Neural progenitor cell (in vitro differentiated cells): ENCODE measurements around the gene CD274. TPM values are rescaled to one million over a fixed set of nuclear protein-coding genes. Genes with fewer than 3 reads are reported as not detected.

Source experiments
- DNase-seq: peaks from one replicate; pipeline ENCODE4 v3.0.0-alpha.2; 2016; ENCODE audit warnings: low spot score
- H2AFZ ChIP-seq: fragments of 200-600 bp; sonication (generic); replicated peaks from 2 replicates; pipeline ENCODE4 v1.6.1; 2016; ENCODE audit warnings: antibody characterized with exemption
- H3F3A ChIP-seq: fragments of 200-600 bp; sonication (generic); 2 replicates; pipeline ENCODE4 v1.6.1; 2016; ENCODE audit warnings: antibody characterized with exemption, low read depth
- H3K27ac ChIP-seq: fragments of 200-600 bp; sonication (generic); 2 replicates; pipeline ENCODE4 v1.5.1; 2016; ENCODE audit warnings: mild to moderate bottlenecking
- H3K27me3 ChIP-seq: fragments of 200-600 bp; sonication (generic); 2 replicates; pipeline ENCODE4 v1.6.1; 2016; ENCODE audit warnings: mild to moderate bottlenecking, moderate library complexity
- H3K36me3 ChIP-seq: fragments of 200-600 bp; sonication (generic); 2 replicates; pipeline ENCODE4 v1.5.1; 2016
- H3K4me1 ChIP-seq: fragments of 200-600 bp; sonication (generic); 2 replicates; pipeline ENCODE4 v1.6.1; 2016; ENCODE audit warnings: mixed run types
- H3K4me2 ChIP-seq: fragments of 200-600 bp; sonication (generic); 2 replicates; pipeline ENCODE4 v1.6.1; 2016
- H3K4me3 ChIP-seq: fragments of 200-600 bp; sonication (generic); 2 replicates; pipeline ENCODE4 v1.5.1; 2016
- H3K79me2 ChIP-seq: fragments of 200-600 bp; sonication (generic); 2 replicates; pipeline ENCODE4 v1.6.1; 2016; ENCODE audit warnings: low read depth
- H3K9ac ChIP-seq: fragments of 200-600 bp; sonication (generic); 2 replicates; pipeline ENCODE4 v1.6.1; 2016
- H3K9me3 ChIP-seq: fragments of 200-600 bp; sonication (generic); 2 replicates; pipeline ENCODE4 v1.5.1; 2016; ENCODE audit warnings: low read depth
- H4K20me1 ChIP-seq: fragments of 200-600 bp; sonication (generic); 2 replicates; pipeline ENCODE4 v1.6.1; 2016; ENCODE audit warnings: low read depth
- H3K27ac Mint-ChIP-seq: 3 replicates; pipeline ENCODE4 v1.8.0; 2021; ENCODE audit warnings: mixed read lengths
- H3K27me3 Mint-ChIP-seq: 2 replicates; pipeline ENCODE4 v1.8.0; 2022; ENCODE audit warnings: low read depth, mild to moderate bottlenecking, inconsistent platforms, moderate library complexity, mixed read lengths; ENCODE audit not compliant: insufficient read depth
- H3K36me3 Mint-ChIP-seq: 3 replicates; pipeline ENCODE4 v1.8.0; 2021; ENCODE audit warnings: mixed read lengths
- H3K4me1 Mint-ChIP-seq: 3 replicates; pipeline ENCODE4 v1.8.0; 2021; ENCODE audit warnings: mixed read lengths
- H3K4me3 Mint-ChIP-seq: 3 replicates; pipeline ENCODE4 v1.8.0; 2021; ENCODE audit warnings: mild to moderate bottlenecking, moderate library complexity, mixed read lengths
- H3K9me3 Mint-ChIP-seq: 3 replicates; pipeline ENCODE4 v1.8.0; 2020; ENCODE audit warnings: mixed read lengths
- EZH2 ChIP-seq: fragments of 200-600 bp; sonication (generic); IDR thresholded peaks from 2 replicates; pipeline ENCODE4 v1.6.1; 2017; ENCODE audit warnings: antibody characterized with exemption, mild to moderate bottlenecking, moderate library complexity
- EZH2phosphoT487 ChIP-seq: fragments of 200-600 bp; sonication (generic); IDR thresholded peaks from 2 replicates; pipeline ENCODE4 v1.6.1; 2017; ENCODE audit warnings: antibody characterized with exemption
- total RNA-seq: library from RNA; depleted of rRNA; stranded (reverse); fragments of >200 nt; gene quantifications from 2 replicates; pipeline ENCODE4 v1.2.3, GENCODE V29; 2015; ENCODE audit warnings: low replicate concordance
- TF ChIP-seq, protein P1 (sequence below): fragments of 200-600 bp; sonication (generic); IDR thresholded peaks from 2 replicates; pipeline ENCODE4 v1.5.1; 2017; ENCODE audit warnings: antibody characterized with exemption, mild to moderate bottlenecking

CD274 gene
- total RNA-seq, 1 donor from 2014 or later: not detected

DNA sequence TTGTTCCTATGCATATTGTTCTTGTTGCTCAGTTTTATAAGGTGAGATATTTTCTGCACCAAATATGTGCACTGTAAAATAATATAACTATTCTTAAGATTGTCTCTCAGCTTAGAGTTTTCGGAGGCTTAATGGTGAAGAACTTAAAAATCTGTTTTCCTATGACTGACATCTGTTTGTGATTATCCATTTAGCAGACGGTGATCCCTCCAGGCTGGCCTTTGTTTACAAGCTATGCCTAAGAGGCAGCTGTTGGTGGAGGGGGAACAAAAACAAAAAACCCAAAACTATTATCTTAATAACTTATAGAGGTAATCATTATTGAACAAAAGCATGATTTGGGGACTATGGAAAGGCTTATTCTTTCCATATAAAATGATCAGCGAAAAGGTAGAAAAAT lies 60.6 kb downstream of the CD274 start:
- Mint-ChIP-seq H3K36me3 (no peaks in the 10 kb centered on the region), H3K27me3 (peaks cover 3% of the 10 kb centered on the region), H3K4me1 (no peaks in the 10 kb centered on the region), H3K4me3 (no peak overlapping the region), H3K27ac (no peak overlapping the region), H3K9me3 (no peaks in the 10 kb centered on the region)
- TF ChIP-seq, protein P1, sequence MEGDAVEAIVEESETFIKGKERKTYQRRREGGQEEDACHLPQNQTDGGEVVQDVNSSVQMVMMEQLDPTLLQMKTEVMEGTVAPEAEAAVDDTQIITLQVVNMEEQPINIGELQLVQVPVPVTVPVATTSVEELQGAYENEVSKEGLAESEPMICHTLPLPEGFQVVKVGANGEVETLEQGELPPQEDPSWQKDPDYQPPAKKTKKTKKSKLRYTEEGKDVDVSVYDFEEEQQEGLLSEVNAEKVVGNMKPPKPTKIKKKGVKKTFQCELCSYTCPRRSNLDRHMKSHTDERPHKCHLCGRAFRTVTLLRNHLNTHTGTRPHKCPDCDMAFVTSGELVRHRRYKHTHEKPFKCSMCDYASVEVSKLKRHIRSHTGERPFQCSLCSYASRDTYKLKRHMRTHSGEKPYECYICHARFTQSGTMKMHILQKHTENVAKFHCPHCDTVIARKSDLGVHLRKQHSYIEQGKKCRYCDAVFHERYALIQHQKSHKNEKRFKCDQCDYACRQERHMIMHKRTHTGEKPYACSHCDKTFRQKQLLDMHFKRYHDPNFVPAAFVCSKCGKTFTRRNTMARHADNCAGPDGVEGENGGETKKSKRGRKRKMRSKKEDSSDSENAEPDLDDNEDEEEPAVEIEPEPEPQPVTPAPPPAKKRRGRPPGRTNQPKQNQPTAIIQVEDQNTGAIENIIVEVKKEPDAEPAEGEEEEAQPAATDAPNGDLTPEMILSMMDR: no peak
- TF ChIP-seq EZH2 (no peak), EZH2phosphoT487 (no peak)
- Histone ChIP-seq H3K4me2 (no peak overlapping the region), H3K4me1 (peaks cover 4% of the 10 kb centered on the region), H3K27ac (no peak overlapping the region), H3K36me3 (no peaks in the 10 kb centered on the region), H3K79me2 (no peaks in the 10 kb centered on the region), H3K9ac (no peak overlapping the region), H3F3A (no peaks in the 10 kb centered on the region), H3K27me3 (no peaks in the 10 kb centered on the region), H4K20me1 (no peaks in the 10 kb centered on the region), H3K4me3 (no peak overlapping the region), H3K9me3 (no peaks in the 10 kb centered on the region), H2AFZ (no peak overlapping the region)
- DNase-seq: no peak

DNA sequence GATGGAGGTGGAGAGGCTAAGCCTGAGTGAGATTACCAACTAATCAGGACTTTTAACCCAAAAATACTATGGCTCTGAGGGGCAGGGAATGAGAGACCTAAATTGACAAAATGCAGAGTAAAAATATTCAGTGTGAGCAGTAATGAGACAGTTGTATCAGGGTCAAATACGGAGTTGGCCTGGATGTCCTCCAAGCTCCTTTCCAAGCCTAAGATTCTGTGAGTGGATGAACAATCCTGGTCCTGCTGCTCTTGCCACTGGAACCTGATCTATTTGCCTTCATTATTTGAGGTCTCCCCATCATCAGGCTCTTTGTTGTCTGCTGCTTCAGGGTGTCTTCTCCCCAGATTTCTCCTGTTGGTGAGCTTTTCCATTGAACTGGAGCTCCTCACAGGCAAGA lies 61.1 kb downstream of the CD274 start:
- Histone ChIP-seq H3K4me1 (peaks cover 4% of the 10 kb centered on the region), H3K79me2 (no peaks in the 10 kb centered on the region), H4K20me1 (no peaks in the 10 kb centered on the region), H3K36me3 (no peaks in the 10 kb centered on the region), H3K9me3 (no peaks in the 10 kb centered on the region), H3F3A (no peaks in the 10 kb centered on the region), H2AFZ (no peak overlapping the region), H3K9ac (no peak overlapping the region), H3K4me2 (no peak overlapping the region), H3K27ac (no peak overlapping the region), H3K27me3 (no peaks in the 10 kb centered on the region), H3K4me3 (no peak overlapping the region)
- Mint-ChIP-seq H3K4me3 (no peak overlapping the region), H3K4me1 (no peaks in the 10 kb centered on the region), H3K27me3 (peaks cover 3% of the 10 kb centered on the region), H3K27ac (no peak overlapping the region), H3K36me3 (no peaks in the 10 kb centered on the region), H3K9me3 (no peaks in the 10 kb centered on the region)
- no peak for DNase-seq
- no peak for TF ChIP-seq EZH2
- TF ChIP-seq EZH2phosphoT487: no peak
- TF ChIP-seq, protein P1: no peak

DNA sequence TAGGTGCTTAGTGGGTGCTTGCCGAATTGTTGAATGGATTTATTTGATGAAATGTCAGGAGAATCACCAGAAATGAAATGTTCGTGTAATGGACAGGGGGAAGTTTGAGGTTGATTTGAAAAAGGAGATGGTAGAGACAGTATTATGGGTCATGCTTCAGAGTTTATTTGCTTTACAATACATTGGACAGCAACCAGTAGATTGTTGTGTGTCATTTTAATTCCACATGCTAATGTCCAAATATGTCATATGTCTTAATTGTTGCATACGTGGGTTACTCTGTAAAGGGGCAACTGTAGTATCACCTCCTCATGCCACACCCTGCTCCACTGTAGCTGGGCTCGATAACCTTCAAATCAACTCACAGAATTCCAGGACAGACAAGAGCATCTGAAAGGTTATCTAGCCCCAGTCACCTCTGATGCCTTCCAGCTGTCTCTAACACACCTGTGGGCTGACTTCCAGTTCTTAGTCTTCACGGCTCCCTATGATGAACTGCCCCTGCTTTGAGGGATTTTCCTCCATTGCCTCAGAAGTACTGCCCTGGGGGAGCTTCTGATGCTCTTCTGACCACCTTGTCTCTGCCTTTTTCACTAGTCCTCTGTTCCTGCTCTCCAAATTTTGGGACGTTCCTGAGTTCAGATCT lies 61.7 kb downstream of the CD274 start:
- Mint-ChIP-seq H3K27ac (no peak overlapping the region), H3K4me1 (no peaks in the 10 kb centered on the region), H3K27me3 (no peaks in the 10 kb centered on the region), H3K4me3 (no peak overlapping the region), H3K36me3 (no peaks in the 10 kb centered on the region), H3K9me3 (no peaks in the 10 kb centered on the region)
- H3K4me3 ChIP-seq: no peak overlapping the region
- no peak overlapping the region for H3K9ac ChIP-seq
- TF ChIP-seq EZH2phosphoT487 (no peak), EZH2 (no peak)
- TF ChIP-seq, protein P1: no peak
- H3K36me3 ChIP-seq: no peaks in the 10 kb centered on the region
- H3K9me3 ChIP-seq: no peaks in the 10 kb centered on the region
- no peaks in the 10 kb centered on the region for H3K79me2 ChIP-seq
- no peak overlapping the region for H2AFZ ChIP-seq
- H4K20me1 ChIP-seq: no peaks in the 10 kb centered on the region
- no peak overlapping the region for H3K27ac ChIP-seq
- DNase-seq: no peak
- H3K4me1 ChIP-seq: peaks cover 4% of the 10 kb centered on the region
- no peaks in the 10 kb centered on the region for H3F3A ChIP-seq
- H3K27me3 ChIP-seq: no peaks in the 10 kb centered on the region
- H3K4me2 ChIP-seq: no peak overlapping the region
